WTC11 (cell line): ENCODE measurements around the gene MCF2L2. TPM values are rescaled to one million over a fixed set of nuclear protein-coding genes. Genes with fewer than 3 reads are reported as not detected.

Experiments
- ATAC-seq: fragments of 200-7000 bp; cut with Tn5 transposase; 2 replicates; pipeline ENCODE4 v1.10.0; 2021; ENCODE audit warnings: mild to moderate bottlenecking, moderate library complexity
- CTCF ChIA-PET: fragments of 300-600 bp; sonication (Branson Sonifier 250); formaldehyde crosslinking; loops from one replicate; lab custom pipeline; 2021; ENCODE audit warnings: antibody characterized with exemption; lab: Charles Lee
- POLR2A ChIA-PET: fragments of 350-600 bp; sonication (Branson Sonifier 250); formaldehyde crosslinking; loops from one replicate; lab custom pipeline; 2021; ENCODE audit warnings: antibody characterized with exemption; lab: Charles Lee
- DNase-seq: peaks from one replicate; pipeline ENCODE4 v3.0.0; 2021; ENCODE audit warnings: low spot score
- H3K27ac Mint-ChIP-seq: 2 replicates; pipeline ENCODE4 v1.8.0; 2021; ENCODE audit warnings: mixed read lengths
- H3K27me3 Mint-ChIP-seq: 2 replicates; pipeline ENCODE4 v1.8.0; 2021; ENCODE audit warnings: low read depth, mild to moderate bottlenecking, moderate library complexity, mixed read lengths
- H3K36me3 Mint-ChIP-seq: 2 replicates; pipeline ENCODE4 v1.8.0; 2021; ENCODE audit warnings: mixed read lengths
- H3K4me1 Mint-ChIP-seq: 2 replicates; pipeline ENCODE4 v1.8.0; 2022; ENCODE audit warnings: mixed read lengths
- H3K4me3 Mint-ChIP-seq: 2 replicates; pipeline ENCODE4 v1.8.0; 2021; ENCODE audit warnings: mild to moderate bottlenecking, moderate library complexity, mixed read lengths
- H3K9me3 Mint-ChIP-seq: 2 replicates; pipeline ENCODE4 v1.8.0; 2021; ENCODE audit warnings: mixed read lengths
- ATF2 ChIP-seq: sonication (generic); formaldehyde crosslinking; IDR thresholded peaks from 2 replicates; pipeline ENCODE4 v1.8.1; 2022; ENCODE audit warnings: low read depth, missing genetic modification reagents, borderline replicate concordance
- ATF6 ChIP-seq: sonication (generic); formaldehyde crosslinking; IDR thresholded peaks from 2 replicates; pipeline ENCODE4 v1.8.1; 2023; ENCODE audit warnings: mild to moderate bottlenecking, missing genetic modification reagents
- E2F1 ChIP-seq: sonication (generic); formaldehyde crosslinking; IDR thresholded peaks from 2 replicates; pipeline ENCODE4 v1.8.0; 2022; ENCODE audit warnings: mild to moderate bottlenecking, missing genetic modification reagents
- ERG ChIP-seq: fragments of 250-450 bp; sonication (Bioruptor Pico); IDR thresholded peaks from 2 replicates; pipeline ENCODE4 v1.8.0; 2021; ENCODE audit warnings: mild to moderate bottlenecking
- ESRRA ChIP-seq: sonication (generic); formaldehyde crosslinking; IDR thresholded peaks from 2 replicates; pipeline ENCODE4 v1.8.1; 2022; ENCODE audit warnings: mild to moderate bottlenecking, missing genetic modification reagents, borderline replicate concordance
- FOXJ3 ChIP-seq: sonication (generic); formaldehyde crosslinking; IDR thresholded peaks from 2 replicates; pipeline ENCODE4 v1.9.0; 2021; ENCODE audit warnings: missing genetic modification reagents, mild to moderate bottlenecking, borderline replicate concordance
- FOXK1 ChIP-seq: sonication (generic); formaldehyde crosslinking; IDR thresholded peaks from 2 replicates; pipeline ENCODE4 v1.8.0; 2022; ENCODE audit warnings: mild to moderate bottlenecking, moderate library complexity, missing genetic modification reagents
- NFYB ChIP-seq: sonication (generic); formaldehyde crosslinking; conservative IDR thresholded peaks from 2 replicates; pipeline ENCODE4 v1.8.0; 2022; ENCODE audit warnings: low read depth, missing genetic modification reagents
- PREB ChIP-seq: sonication (generic); formaldehyde crosslinking; IDR thresholded peaks from 2 replicates; pipeline ENCODE4 v1.8.1; 2022; ENCODE audit warnings: mild to moderate bottlenecking, missing genetic modification reagents, moderate library complexity, borderline replicate concordance
- RELA ChIP-seq: sonication (generic); formaldehyde crosslinking; IDR thresholded peaks from 2 replicates; pipeline ENCODE4 v1.8.1; 2022; ENCODE audit warnings: missing genetic modification reagents, mild to moderate bottlenecking, borderline replicate concordance
- SMAD4 ChIP-seq: sonication (generic); formaldehyde crosslinking; IDR thresholded peaks from 2 replicates; pipeline ENCODE4 v1.8.0; 2022; ENCODE audit warnings: mild to moderate bottlenecking, missing genetic modification reagents
- STAT6 ChIP-seq: sonication (generic); formaldehyde crosslinking; conservative IDR thresholded peaks from 2 replicates; pipeline ENCODE4 v1.8.1; 2023; ENCODE audit warnings: mild to moderate bottlenecking, low read depth, missing genetic modification reagents, moderate library complexity
- TP53 ChIP-seq: sonication (generic); formaldehyde crosslinking; IDR thresholded peaks from 2 replicates; pipeline ENCODE4 v1.8.1; 2023; ENCODE audit warnings: mild to moderate bottlenecking, missing genetic modification reagents
- ZNF232 ChIP-seq: sonication (generic); formaldehyde crosslinking; IDR thresholded peaks from 2 replicates; pipeline ENCODE4 v1.8.0; 2022; ENCODE audit warnings: mild to moderate bottlenecking, missing genetic modification reagents
- ZNF317 ChIP-seq: sonication (generic); formaldehyde crosslinking; IDR thresholded peaks from 2 replicates; pipeline ENCODE4 v1.8.1; 2023; ENCODE audit warnings: low read depth, mild to moderate bottlenecking, moderate library complexity, missing genetic modification reagents, borderline replicate concordance
- ZNF425 ChIP-seq: fragments of 250-450 bp; sonication (Bioruptor Pico); conservative IDR thresholded peaks from 2 replicates; pipeline ENCODE4 v1.9.0; 2021; ENCODE audit warnings: mild to moderate bottlenecking
- total RNA-seq: library from RNA; stranded (reverse); gene quantifications from 3 replicates; pipeline ENCODE4 v1.2.3, GENCODE V29; 2021
- TF ChIP-seq, protein P1 (sequence below): sonication (generic); formaldehyde crosslinking; IDR thresholded peaks from 2 replicates; pipeline ENCODE4 v1.8.1; 2022; ENCODE audit warnings: missing genetic modification reagents, borderline replicate concordance
- TF ChIP-seq, protein P2 (sequence below): sonication (generic); formaldehyde crosslinking; IDR thresholded peaks from 2 replicates; pipeline ENCODE4 v1.8.1; 2023; ENCODE audit warnings: mild to moderate bottlenecking, moderate library complexity, missing genetic modification reagents

MCF2L2 gene
- total RNA-seq, 1 experiment from 2014 or later: 7.5 TPM

DNA sequence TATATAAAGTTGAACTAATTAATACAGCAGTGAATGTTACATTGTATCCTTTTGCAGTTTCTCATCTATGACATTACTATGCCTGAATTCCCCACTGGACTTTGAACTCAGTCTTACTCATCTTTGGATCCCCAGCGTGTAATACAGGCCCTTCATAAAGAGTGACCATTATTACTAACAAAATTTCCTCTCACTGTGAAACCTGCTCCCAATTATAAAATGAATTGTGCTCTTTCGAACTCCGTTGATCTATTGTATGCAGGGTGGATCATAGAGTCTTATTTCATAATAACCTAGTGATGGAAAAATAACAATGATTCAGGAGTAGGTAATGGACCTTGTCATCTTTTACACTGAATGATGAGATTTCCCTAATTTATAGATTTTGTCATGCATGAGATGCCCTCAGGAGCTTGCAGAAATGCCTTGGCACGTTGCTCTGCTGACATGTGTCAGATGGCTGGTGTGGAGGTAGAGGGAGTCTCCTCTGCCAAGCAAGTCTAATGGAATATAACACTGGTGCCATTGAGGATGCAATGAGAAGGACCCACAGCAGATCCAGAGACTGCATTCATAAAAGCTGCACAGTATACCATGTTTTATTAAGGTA, 149.8 kb downstream of the MCF2L2 start:
- Mint-ChIP-seq H3K36me3 (no peaks in the 10 kb centered on the region), H3K27ac (no peak overlapping the region), H3K4me3 (no peak overlapping the region), H3K4me1 (peaks cover 7% of the 10 kb centered on the region), H3K9me3 (no peaks in the 10 kb centered on the region), H3K27me3 (no peaks in the 10 kb centered on the region)
- ChIA-PET POLR2A (no interaction called here), CTCF (no interaction called here)
- DNase-seq (no peak), ATAC-seq (no peak)
- TF ChIP-seq SMAD4 (CRISPR knock-in tag): no peak
- TF ChIP-seq TP53 (CRISPR knock-in tag): no peak
- TF ChIP-seq, protein P1, sequence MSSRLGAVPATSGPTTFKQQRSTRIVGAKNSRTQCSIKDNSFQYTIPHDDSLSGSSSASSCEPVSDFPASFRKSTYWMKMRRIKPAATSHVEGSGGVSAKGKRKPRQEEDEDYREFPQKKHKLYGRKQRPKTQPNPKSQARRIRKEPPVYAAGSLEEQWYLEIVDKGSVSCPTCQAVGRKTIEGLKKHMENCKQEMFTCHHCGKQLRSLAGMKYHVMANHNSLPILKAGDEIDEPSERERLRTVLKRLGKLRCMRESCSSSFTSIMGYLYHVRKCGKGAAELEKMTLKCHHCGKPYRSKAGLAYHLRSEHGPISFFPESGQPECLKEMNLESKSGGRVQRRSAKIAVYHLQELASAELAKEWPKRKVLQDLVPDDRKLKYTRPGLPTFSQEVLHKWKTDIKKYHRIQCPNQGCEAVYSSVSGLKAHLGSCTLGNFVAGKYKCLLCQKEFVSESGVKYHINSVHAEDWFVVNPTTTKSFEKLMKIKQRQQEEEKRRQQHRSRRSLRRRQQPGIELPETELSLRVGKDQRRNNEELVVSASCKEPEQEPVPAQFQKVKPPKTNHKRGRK (CRISPR knock-in tag): no peak
- no peak for TF ChIP-seq FOXJ3 (CRISPR knock-in tag)
- no peak for TF ChIP-seq ATF2 (CRISPR knock-in tag)
- TF ChIP-seq ZNF425 (CRISPR knock-in tag): no peak
- TF ChIP-seq, protein P2, sequence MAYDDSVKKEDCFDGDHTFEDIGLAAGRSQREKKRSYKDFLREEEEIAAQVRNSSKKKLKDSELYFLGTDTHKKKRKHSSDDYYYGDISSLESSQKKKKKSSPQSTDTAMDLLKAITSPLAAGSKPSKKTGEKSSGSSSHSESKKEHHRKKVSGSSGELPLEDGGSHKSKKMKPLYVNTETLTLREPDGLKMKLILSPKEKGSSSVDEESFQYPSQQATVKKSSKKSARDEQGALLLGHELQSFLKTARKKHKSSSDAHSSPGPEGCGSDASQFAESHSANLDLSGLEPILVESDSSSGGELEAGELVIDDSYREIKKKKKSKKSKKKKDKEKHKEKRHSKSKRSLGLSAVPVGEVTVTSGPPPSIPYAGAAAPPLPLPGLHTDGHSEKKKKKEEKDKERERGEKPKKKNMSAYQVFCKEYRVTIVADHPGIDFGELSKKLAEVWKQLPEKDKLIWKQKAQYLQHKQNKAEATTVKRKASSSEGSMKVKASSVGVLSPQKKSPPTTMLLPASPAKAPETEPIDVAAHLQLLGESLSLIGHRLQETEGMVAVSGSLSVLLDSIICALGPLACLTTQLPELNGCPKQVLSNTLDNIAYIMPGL (CRISPR knock-in tag): no peak
- no peak for TF ChIP-seq RELA
- TF ChIP-seq FOXK1 (CRISPR knock-in tag): no peak
- no peak for TF ChIP-seq ATF6
- TF ChIP-seq ZNF232 (CRISPR knock-in tag): no peak
- no peak for TF ChIP-seq E2F1 (CRISPR knock-in tag)

- no peaks in the 10 kb centered on the region for H3K36me3 Mint-ChIP-seq
- DNase-seq: no peak
- H3K27ac Mint-ChIP-seq: no peak overlapping the region
- ChIA-PET POLR2A (no interaction called here), CTCF (interaction anchor here (0.7 kb wide), 1 partner anchor 10 kb away, joined by 4 read pairs; no protein-coding TSS in a partner anchor)
- no peak for ATAC-seq
- H3K4me1 Mint-ChIP-seq: peaks cover 7% of the 10 kb centered on the region
- H3K27me3 Mint-ChIP-seq: no peaks in the 10 kb centered on the region
- H3K4me3 Mint-ChIP-seq: no peak overlapping the region
- H3K9me3 Mint-ChIP-seq: no peaks in the 10 kb centered on the region
- TF ChIP-seq NFYB (no peak), ZNF317 (no peak), STAT6 (CRISPR knock-in tag) (no peak), PREB (CRISPR knock-in tag) (no peak), RELA (no peak), ERG (CRISPR knock-in tag) (no peak), ESRRA (CRISPR knock-in tag) (no peak), FOXJ3 (CRISPR knock-in tag) (no peak)
Observed at GRCh38 chr3:183277260-183277659, 151.2 kb downstream of the MCF2L2 start.
